Parathyroid adenoma (tissue), 2 donors: Measurements from ENCODE around the gene ANKRD22.

Source experiments
- H2AFZ ChIP-seq: fragments of 300-600 bp; sonication (generic); one replicate; pipeline ENCODE4 v1.7.0; 2017; ENCODE audit warnings: antibody characterized with exemption, mild to moderate bottlenecking
- H3K27ac ChIP-seq: fragments of 300-600 bp; sonication (generic); one replicate; pipeline ENCODE4 v1.7.0; 2017
- H3K27me3 ChIP-seq: fragments of 300-600 bp; sonication (generic); one replicate; pipeline ENCODE4 v1.7.0; 2017; ENCODE audit warnings: low read length; ENCODE audit not compliant: control insufficient read depth, insufficient read depth
- H3K36me3 ChIP-seq: fragments of 300-600 bp; sonication (generic); one replicate; pipeline ENCODE4 v1.7.0; 2017; ENCODE audit warnings: low read length; ENCODE audit not compliant: control insufficient read depth, insufficient read depth
- H3K4me1 ChIP-seq: fragments of 300-600 bp; sonication (generic); one replicate; pipeline ENCODE4 v1.7.0; 2017; ENCODE audit warnings: control low read depth
- H3K4me2 ChIP-seq: fragments of 300-600 bp; sonication (generic); one replicate; pipeline ENCODE4 v1.7.0; 2017; ENCODE audit warnings: low read length
- H3K4me3 ChIP-seq: fragments of 300-600 bp; sonication (generic); one replicate; pipeline ENCODE4 v1.7.0; 2017; ENCODE audit warnings: low read depth, low read length
- H3K79me2 ChIP-seq: fragments of 300-600 bp; sonication (generic); one replicate; pipeline ENCODE4 v1.7.0; 2017; ENCODE audit warnings: control low read depth
- H3K9ac ChIP-seq: fragments of 300-600 bp; sonication (generic); one replicate; pipeline ENCODE4 v1.7.0; 2017; ENCODE audit warnings: mild to moderate bottlenecking
- H3K9me3 ChIP-seq: fragments of 300-600 bp; sonication (generic); one replicate; pipeline ENCODE4 v1.7.0; 2017; ENCODE audit warnings: low read length; ENCODE audit not compliant: control insufficient read depth
- CTCF ChIP-seq: fragments of 300-600 bp; sonication (generic); IDR thresholded peaks from one replicate; pipeline ENCODE4 v1.7.0; 2017; ENCODE audit warnings: antibody characterized with exemption, mild to moderate bottlenecking
- donor health status: primary hyperparathyroidism.

ANKRD22 gene

GRCh38 chr10:88879534-88880281 is 28.1 kb upstream of the ANKRD22 start, which contains the start of gene STAMBPL1:
Gene STAMBPL1 (plus strand): TSS chr10:88880245. CDS start chr10:88901709, 21,464 bp downstream.
- H3K79me2 ChIP-seq = no peaks in the 10 kb centered on the region
- no peaks in the 10 kb centered on the region for H3K36me3 ChIP-seq
- H3K4me1 ChIP-seq = no peaks in the 10 kb centered on the region
- no peak within 1 kb of the TSS for H3K9ac ChIP-seq
- H3K27ac ChIP-seq = peak within 1 kb of the TSS; percentile 74
- H3K27me3 ChIP-seq = no peaks in the 10 kb centered on the region
- peak within 1 kb of the TSS; percentile 66 for H3K4me3 ChIP-seq
- TF ChIP-seq CTCF = no peak
- H2AFZ ChIP-seq = peak within 1 kb of the TSS; percentile 87
- peak within 1 kb of the TSS; percentile 65 for H3K4me2 ChIP-seq
- H3K9me3 ChIP-seq = no peaks in the 10 kb centered on the region

GRCh38 chr10:88877298-88877697 is 25.7 kb upstream of the ANKRD22 start:
- H3K4me2 ChIP-seq = no peak overlapping the region
- no peak overlapping the region for H3K9ac ChIP-seq
- no peak overlapping the region for H2AFZ ChIP-seq
- TF ChIP-seq CTCF = no peak
- H3K9me3 ChIP-seq = no peaks in the 10 kb centered on the region
- no peak overlapping the region for H3K27ac ChIP-seq
- no peaks in the 10 kb centered on the region for H3K36me3 ChIP-seq
- H3K4me3 ChIP-seq = no peak overlapping the region
- no peaks in the 10 kb centered on the region for H3K27me3 ChIP-seq
- no peaks in the 10 kb centered on the region for H3K4me1 ChIP-seq
- H3K79me2 ChIP-seq = no peaks in the 10 kb centered on the region

- Histone ChIP-seq H3K9me3 (no peaks in the 10 kb centered on the region), H3K79me2 (no peaks in the 10 kb centered on the region), H3K4me3 (no peak overlapping the region), H3K9ac (no peak overlapping the region), H3K27ac (no peak overlapping the region), H2AFZ (no peak overlapping the region), H3K36me3 (no peaks in the 10 kb centered on the region), H3K4me2 (no peak overlapping the region), H3K4me1 (no peaks in the 10 kb centered on the region), H3K27me3 (no peaks in the 10 kb centered on the region)
- TF ChIP-seq CTCF = no peak
Observed at GRCh38 chr10:88875081-88875480, 23.4 kb upstream of the ANKRD22 start.

- Histone ChIP-seq H3K4me2 (no peak overlapping the region), H3K4me3 (no peak overlapping the region), H2AFZ (no peak overlapping the region), H3K79me2 (no peaks in the 10 kb centered on the region), H3K27me3 (no peaks in the 10 kb centered on the region), H3K9me3 (no peaks in the 10 kb centered on the region), H3K4me1 (no peaks in the 10 kb centered on the region), H3K9ac (no peak overlapping the region), H3K27ac (no peak overlapping the region), H3K36me3 (no peaks in the 10 kb centered on the region)
- TF ChIP-seq CTCF = no peak
Observed at GRCh38 chr10:88874281-88874680, 22.6 kb upstream of the ANKRD22 start.

GRCh38 chr10:88873757-88874156 is 22.1 kb upstream of the ANKRD22 start:
- no peak overlapping the region for H3K4me2 ChIP-seq
- H3K4me3 ChIP-seq = no peak overlapping the region
- no peaks in the 10 kb centered on the region for H3K27me3 ChIP-seq
- H3K27ac ChIP-seq = no peak overlapping the region
- no peak overlapping the region for H2AFZ ChIP-seq
- H3K79me2 ChIP-seq = no peaks in the 10 kb centered on the region
- H3K4me1 ChIP-seq = no peaks in the 10 kb centered on the region
- H3K36me3 ChIP-seq = no peaks in the 10 kb centered on the region
- no peak overlapping the region for H3K9ac ChIP-seq
- TF ChIP-seq CTCF = no peak
- H3K9me3 ChIP-seq = no peaks in the 10 kb centered on the region
